SKM-1 (cell line): Measurements from ENCODE around the gene BRINP3.

ENCODE experiments used
- DNase-seq: peaks from one replicate; lab custom pipeline; 2025; ENCODE audit not compliant: unreplicated experiment; lab: John Stamatoyannopoulos, UW

The BRINP3 gene

DNA sequence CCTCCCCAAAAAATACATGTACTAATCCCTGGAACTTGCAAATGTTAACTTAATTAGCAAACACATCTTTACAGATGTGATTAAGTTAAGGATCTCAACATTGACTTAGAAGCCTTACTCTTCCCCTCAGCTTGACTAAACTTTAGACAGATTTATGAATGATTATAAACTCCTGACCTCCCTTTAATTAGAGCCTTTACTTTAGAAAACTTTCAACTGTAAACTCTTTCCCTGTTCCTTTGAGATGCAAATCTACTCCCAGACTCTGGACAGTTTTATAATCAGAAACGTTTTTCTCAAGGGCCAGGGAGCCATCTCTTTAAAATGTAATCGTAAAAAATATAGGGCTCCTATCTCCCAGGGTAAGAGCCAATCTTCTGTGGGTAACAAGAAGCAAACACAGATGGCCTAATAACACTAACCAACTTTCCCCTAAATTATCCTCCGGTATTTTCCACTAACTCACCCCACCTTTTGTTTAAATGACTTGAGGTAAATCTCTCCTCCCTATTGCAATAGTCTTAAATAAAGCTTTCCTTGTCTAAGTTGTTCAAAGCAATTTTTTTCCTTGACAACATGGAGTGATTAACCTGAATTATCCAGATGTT lies 284.1 kb downstream of the BRINP3 start:
- DNase-seq: no peak

GRCh38 chr1:190192627-190193026 lies 285.0 kb downstream of the BRINP3 start:
- no peak for DNase-seq

DNA sequence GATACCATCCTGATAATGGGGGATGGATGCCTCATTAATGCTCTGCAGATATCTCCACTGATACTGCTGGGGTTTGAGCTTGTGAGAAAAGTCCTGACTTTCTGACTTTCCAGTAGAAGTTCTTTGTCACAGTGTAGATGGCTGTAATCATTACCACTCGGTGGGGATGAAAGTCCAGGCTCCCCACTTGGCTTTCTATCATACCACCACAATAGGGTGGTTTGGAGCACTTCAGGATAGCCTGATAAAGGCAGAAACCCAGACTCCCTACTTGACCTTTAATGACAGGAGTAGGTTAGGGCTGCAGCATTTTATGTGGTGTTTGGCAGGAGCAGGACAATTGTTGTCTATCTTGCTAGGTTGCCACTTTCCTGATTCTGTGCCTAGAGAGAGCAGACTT lies 294.1 kb downstream of the BRINP3 start:
- no peak for DNase-seq

DNA sequence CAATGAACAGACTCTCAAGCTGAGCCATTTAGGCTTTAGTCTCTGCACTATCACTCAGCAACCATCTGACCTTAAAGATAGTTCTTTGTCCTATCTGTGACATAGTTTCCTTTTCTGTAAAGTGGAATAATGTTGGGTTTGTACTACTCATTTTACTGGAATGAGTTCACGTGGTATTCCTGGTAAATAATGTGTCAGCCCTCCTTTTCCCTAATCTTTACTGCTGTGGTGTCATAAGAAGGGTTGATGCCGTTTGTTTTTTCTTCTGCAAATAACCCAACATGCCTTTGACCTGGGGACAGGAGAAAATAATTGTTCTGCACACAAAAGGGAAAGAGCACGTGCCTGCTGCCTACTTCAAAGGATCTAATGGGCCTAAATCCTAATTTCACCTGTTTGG lies 297.8 kb downstream of the BRINP3 start:
- no peak for DNase-seq

- no peak for DNase-seq
Measured at GRCh38 chr1:190178827-190179226, 298.8 kb downstream of the BRINP3 start.

DNA sequence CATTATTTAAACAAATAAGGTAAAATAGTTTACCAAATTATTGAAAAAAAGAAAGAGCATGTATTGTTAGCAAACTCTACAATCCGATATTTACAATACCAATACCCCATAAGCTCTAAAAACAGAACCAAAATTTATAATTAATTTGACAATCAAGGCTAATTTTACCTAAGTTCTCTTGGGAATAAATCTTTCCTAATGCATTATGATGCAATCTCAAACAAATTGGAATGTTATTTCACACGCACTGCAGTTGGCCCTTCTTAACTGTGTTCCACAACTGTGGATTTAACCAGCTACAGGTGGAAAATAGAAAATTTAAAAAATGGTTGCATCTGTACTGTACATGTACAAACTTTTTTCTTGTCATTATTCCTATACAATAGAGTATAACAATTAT lies 300.1 kb downstream of the BRINP3 start:
- DNase-seq: no peak

- DNase-seq: no peak
Measured at GRCh38 chr1:190176776-190177175, 300.9 kb downstream of the BRINP3 start.

DNA sequence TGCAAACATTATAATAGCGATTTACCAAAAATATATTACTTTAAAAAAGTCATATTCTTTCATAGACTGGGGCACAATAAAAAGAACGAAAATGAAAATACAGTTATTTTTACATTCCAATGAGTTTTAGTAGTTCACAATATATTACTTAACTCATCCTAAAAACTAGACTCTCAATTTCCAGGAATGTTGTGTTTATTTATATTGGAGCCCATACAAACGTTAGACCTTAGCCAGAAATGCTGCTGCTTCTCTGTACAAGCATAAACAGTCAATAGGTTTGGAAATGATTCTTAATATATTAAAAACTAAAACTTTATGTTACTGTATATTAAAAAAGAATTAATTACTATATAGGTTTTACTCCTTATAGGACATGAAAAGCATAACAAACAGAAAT lies 302.3 kb downstream of the BRINP3 start:
- DNase-seq: no peak

DNA sequence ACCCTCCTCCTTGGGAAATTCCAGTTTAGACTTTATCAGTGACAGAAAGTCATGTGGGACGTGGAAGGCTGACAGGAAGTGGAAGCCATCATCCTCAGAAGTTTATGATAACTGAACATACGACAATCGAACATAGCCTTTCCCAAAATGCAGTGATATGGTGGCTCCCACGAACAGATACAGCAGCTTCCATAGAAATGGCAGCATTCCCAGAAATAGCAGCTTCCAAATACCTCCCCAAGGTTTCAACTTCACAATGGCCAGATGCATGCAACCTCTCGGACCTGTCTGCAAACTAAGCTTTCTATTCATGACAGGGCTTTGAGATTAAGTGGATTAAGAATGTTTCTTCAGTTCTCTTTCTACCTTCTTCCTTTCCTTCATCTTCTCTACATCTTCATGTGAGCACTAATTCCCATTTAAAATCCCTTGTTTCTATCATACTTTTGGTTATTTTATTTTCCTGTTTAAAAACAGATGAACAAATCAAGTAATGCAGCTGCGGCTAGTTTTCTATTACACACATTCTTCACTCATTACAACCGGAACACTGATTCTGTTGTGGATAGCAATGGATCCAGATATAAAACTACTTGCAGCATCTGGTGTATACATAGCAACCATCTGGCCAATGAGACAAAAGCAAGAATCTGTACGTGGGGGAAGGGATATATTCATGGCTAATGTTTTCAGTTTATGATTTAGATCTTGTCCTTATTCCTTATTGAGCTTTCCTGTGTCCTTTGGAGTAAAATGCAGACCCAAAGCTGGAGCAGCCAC lies 304.8 kb downstream of the BRINP3 start:
- no peak for DNase-seq

- DNase-seq: no peak
Measured at GRCh38 chr1:190170321-190170720, 307.3 kb downstream of the BRINP3 start.

DNA sequence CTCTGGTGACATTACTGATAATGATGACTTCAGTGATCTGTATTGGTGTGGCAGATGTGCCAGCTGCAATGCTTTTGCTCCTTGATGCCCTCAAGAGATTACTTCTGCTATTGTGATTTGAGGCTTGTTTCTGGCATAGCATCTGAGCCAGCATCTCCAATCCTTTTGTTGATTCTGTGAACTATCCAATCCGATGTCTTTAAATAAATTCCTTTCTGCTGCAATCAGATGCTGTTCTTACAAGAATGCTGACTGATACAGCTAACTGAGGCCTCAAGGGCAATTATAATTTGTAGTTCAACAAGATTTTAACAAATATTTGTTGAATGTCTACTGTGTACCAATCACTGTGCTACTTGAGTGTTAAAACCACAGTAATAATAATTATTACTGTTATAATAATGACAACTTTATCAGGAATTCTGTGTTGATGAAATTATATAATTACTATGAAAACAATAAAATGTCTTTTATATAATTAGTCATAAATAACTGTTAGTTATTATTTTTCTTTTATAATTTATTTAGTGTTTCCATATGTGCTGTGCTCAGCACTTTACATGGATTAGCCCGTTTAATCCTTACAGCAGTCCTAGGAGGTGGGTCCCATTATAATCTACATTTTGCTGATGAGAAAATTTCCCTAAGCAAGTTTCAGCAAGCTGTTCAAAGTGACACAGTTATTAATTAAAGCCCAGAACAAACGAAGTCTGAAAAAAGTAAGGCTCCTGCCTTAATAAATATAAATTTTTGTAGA lies 308.2 kb downstream of the BRINP3 start:
- no peak for DNase-seq

DNA sequence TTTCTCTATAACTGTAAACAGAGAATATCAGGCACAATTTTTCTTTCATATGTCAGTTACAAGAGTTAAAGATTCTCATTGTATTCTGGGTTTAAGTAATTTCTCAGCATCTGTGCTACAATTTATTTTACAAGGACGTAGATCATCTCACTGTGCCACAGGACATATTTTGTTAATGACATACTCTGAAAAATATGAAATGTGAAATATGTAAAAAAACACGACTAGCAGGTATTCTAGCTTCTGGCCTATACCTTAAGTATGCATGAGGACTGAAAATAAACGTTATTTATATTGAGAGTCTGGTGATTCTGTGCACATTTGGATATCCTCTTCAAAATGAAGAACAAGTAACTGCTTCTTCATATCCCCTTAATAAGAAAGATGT lies 308.8 kb downstream of the BRINP3 start:
- no peak for DNase-seq

DNA sequence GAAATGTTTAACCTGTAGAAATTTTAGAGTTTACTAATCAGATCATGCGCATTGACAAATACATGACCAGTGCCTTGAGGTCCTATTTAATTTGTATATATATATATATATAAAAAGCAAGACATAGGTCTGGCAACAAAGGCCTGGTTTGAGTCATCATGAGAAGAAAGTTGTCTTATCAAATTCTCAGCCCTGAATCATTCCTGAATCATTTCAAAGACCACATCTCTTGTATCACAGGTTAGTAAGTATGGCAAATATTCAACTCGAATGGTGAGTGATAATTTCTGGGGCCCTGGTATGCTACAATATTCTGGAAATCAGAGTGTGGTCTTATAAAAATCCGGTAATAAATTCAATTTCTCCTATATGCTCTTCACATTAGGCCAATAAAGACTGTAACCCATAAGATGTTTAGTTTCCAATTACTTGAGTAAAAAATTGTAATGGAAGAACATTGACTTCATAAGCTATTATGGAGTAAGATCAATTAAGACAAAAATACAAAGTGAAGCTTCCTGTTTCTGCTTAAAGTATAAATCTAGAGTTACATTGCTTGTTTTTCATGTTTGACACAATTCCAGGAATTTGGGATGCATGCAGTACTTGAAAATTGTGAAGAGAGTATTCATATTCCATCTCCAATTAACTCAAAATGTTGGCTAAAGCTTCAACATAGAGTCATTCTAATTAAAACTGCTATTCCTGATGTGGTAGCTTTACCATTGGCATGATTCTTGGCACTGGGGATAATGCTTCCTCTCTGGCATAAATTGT lies 309.4 kb downstream of the BRINP3 start:
- no peak for DNase-seq

DNA sequence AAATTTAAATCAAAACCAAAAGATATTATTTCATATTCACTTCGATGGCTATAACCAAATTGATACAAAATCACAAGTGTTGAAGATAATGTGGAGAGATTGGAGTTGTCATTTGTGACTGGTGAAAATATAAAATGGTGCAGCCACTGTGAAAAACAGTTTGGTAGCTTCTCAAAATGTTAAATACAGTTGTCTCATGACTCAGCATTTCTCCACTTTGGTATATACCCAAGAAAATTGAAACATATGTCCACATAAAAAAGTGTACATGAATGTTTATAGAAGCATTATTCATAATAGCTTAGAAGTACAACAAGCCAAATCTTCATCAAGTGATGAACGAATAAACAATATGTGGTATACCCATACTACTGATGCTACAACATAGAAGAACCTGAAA lies 318.5 kb downstream of the BRINP3 start:
- no peak for DNase-seq

DNA sequence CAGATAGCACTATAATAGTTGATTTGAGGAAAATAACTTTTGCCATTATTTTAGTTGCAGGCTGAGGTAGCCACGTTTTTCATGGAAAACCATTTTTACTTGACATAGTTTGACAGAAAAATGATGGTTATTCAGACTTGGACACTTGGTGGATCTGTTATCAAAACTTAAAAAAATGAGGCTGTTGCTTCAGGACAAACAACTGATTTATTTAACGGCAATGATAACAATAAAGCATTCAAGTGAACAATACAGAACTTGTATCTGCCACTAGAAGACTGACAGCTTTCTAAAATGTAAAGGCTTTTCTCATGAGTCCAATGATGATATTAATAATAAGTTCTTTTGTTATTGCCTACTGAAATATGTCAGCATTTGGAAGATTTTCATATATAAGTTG lies 322.9 kb downstream of the BRINP3 start:
- no peak for DNase-seq

- no peak for DNase-seq
Measured at GRCh38 chr1:190147616-190148015, 330.0 kb downstream of the BRINP3 start.

- no peak for DNase-seq
Measured at GRCh38 chr1:190144650-190145049, 333.0 kb downstream of the BRINP3 start.

- DNase-seq: no peak
Measured at GRCh38 chr1:190140644-190141043, 337.0 kb downstream of the BRINP3 start.

GRCh38 chr1:190138702-190139101 lies 339.0 kb downstream of the BRINP3 start:
- no peak for DNase-seq

GRCh38 chr1:190138266-190138665 lies 339.4 kb downstream of the BRINP3 start:
- no peak for DNase-seq

GRCh38 chr1:190129366-190129765 lies 348.3 kb downstream of the BRINP3 start:
- no peak for DNase-seq
